Right ventricle myocardium inferior (tissue), 1 donor: ENCODE results near the gene UBE2I. TPM values are rescaled to one million over a fixed set of nuclear protein-coding genes. Genes with fewer than 3 reads are reported as not detected.
A peak's percentile ranks its signal among the peaks of the same experiment; 100 is the strongest.
"Not testable (repeated sequence)": the region's sequence is repeated elsewhere in the genome, so short reads cannot be mapped to it uniquely, and the experiment has no call there.

Experiments used
- ATAC-seq: fragments of 200-7000 bp; cut with Tn5 transposase; one replicate; pipeline ENCODE4 v1.9.1; 2020; ENCODE audit warnings: mild to moderate bottlenecking, moderate library complexity
- DNase-seq: peaks from one replicate; pipeline ENCODE4 v3.0.0; 2021; ENCODE audit errors: missing footprints
- intact Hi-C: fragments of 100-400 bp; cut with DNase I; formaldehyde crosslinking; loops from one replicate; pipeline ENCODE4 v1.11.0; 2022
- long read RNA-seq: library from polyadenylated mRNA; unstranded; transcript quantifications from one replicate; pipeline ENCODE4 v2.0.0, GENCODE V29; 2021
- total RNA-seq: library from RNA; stranded (reverse); fragmentation: NEBNext Ultra II Directional; extraction: Animal tissue kit (Norgen Biotek cat#: 25700); gene quantifications from one replicate; pipeline ENCODE4 v1.2.1, GENCODE V29; 2021
- donor health status: DM: no; HTN: yes; CAD: no; lungs with severe emphysema.

UBE2I gene
- 89.4 TPM for total RNA-seq
- long read RNA-seq, transcript UBE2I-203 (7 exons, 2,976 nt), result major isoform, 25 of 34 reads
- long read RNA-seq, partial matches to known transcripts, result 3 of 34 reads
- long read RNA-seq, other reads (novel, unspliced or antisense), result 5 of 34 reads

DNA sequence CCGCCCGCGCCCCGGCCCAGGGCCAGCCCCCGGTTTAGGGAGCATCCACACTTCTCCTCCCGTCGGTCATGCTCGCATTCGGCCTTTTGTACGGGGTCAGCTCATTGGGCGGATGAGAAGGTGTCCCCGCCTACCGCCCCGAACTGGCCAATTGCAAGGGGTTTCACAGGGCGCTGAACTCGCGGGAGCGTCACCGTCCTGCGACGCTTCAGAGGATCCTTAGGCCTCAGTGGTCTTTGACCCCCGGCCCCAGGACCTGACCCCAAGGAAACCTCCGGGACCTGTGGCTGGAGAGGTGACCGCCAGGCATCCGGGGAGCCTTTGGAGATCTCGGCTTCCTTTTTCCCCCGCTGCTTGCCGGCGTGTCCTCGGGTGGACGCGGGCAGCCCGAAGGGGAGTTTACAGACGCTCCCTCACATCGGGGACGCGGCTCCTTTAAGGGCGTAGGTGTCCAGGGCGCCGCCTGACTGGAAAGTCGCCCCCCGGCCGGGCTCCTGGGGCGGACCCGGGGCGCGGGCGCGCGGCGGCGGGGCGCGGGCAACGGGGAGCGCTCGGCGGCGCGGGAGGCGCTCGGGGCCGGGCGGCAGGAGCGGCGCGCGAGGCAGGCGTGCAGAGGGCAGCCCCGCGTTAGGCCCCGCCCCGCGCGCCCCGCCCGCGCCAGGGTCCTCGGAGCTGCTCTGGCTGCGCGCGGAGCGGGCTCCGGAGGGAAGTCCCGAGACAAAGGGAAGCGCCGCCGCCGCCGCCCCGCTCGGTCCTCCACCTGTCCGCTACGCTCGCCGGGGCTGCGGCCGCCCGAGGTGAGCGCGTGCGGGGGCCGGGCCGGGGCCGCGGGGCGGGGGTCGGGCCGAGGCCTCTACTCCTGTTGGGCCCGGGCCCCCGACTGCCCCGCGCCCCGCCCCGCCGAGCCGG lies at the start of gene UBE2I:
TSS of gene UBE2I (plus strand) at position 660 of the 909 bp plus-strand sequence. CDS start 4,395 bp downstream, outside the sequence.
- intact Hi-C loops, result loop anchor here (5.0 kb wide), 2 partner anchors 43 to 98 kb away; partner anchors contain the start of genes GNPTG and TSR3
- DNase-seq (peak; percentile 96), ATAC-seq (peak; percentile 90)

GRCh38 chr16:1259760-1260068 lies 49.7 kb upstream of the UBE2I start:
- intact Hi-C loops, result no loop called here
- no peak for DNase-seq
- no peak for ATAC-seq

GRCh38 chr16:1260101-1260680 lies 49.2 kb upstream of the UBE2I start:
- intact Hi-C loops, result no loop called here
- no peak for ATAC-seq
- no peak for DNase-seq

DNA sequence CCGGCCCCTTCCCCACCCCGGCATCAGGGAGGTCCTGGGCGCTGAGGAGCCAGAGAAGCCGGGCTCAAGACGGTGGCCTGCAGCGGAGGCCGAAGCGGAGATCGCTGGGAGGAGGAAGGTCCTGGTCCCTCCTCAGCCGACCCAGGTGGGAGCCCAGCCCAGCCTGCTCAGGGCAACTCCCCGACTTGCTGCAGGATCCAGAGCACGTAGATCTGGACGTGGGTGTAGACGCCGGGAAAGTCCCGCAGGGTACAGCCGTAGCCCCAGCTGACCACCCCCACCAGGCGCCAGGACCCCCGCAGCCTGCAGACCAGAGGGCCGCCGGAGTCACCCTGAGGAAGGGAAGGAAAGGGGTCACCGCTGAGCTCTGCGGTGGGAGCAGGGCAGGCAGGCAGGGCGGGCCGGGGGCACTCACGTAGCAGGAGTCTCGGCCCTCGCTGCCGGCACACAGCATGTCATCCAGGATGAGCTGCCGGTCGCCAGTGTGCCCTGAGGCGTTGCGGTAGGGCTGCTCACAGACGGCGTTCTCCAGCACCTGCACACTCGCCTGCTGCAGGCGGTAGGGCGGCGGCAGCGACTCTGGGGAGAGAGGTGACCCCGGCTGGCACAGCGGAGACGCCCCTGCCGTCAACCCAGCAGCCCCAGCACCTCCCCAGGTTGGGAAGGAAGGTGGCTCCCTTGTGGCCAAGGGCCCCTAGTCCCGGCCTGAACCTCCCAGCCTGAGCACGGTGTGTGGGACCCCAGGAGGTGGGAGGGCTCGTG lies 48.1 kb upstream of the UBE2I start:
- ATAC-seq, result no peak
- DNase-seq, result no peak
- intact Hi-C loops, result no loop called here

GRCh38 chr16:1262210-1262845 lies 47.1 kb upstream of the UBE2I start:
- DNase-seq (no peak), ATAC-seq (no peak)
- intact Hi-C loops, result no loop called here

- intact Hi-C loops, result no loop called here
- DNase-seq (no peak), ATAC-seq (no peak)
Measured at GRCh38 chr16:1262846-1263221, 46.6 kb upstream of the UBE2I start.

DNA sequence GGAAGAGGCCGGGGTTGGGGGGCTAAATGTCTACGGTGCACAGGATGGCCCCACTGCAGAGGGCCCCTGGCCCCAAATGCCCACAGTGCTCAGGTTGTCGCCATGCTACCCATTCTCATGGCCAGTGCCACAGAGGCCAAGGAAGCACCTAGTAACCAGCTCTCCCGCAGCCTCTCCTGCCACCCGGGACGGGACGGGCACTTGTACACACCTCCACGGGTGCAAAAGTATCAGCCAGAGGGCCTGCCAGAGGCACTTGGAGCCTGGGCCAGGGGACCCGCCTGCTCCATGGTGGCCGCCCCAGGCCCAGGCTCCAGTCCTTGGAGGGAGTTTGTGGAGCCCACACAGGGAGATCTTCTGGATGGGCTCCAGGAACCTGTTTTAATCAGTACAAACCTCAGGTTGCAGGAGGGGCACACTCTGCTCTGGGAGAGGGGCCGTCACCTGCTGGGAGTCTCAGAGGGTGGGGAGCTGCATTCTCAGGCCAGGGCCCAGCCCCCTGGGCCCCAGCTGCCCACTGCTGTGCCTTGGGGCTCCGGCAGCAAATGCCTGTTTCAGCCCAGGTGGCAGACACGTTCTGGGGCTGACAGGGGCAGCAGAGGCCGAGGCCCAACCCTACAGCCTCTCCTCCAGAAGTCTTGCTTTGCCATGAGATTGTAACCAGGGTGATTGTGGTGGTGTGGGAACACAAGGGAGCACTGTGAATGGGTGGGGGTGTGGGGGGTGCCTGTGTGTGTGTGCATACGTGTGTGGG lies 45.7 kb upstream of the UBE2I start:
- ATAC-seq (no peak), DNase-seq (no peak)
- intact Hi-C loops, result no loop called here

GRCh38 chr16:1264345-1265089 lies 44.9 kb upstream of the UBE2I start:
- no peak for ATAC-seq
- intact Hi-C loops, result no loop called here
- no peak for DNase-seq

- intact Hi-C loops, result no loop called here
- DNase-seq, result peak; percentile 22
- ATAC-seq, result no peak
Measured at GRCh38 chr16:1265090-1265630, 44.3 kb upstream of the UBE2I start.

- intact Hi-C loops, result no loop called here
- peak; percentile 23 for DNase-seq
- ATAC-seq, result no peak
Measured at GRCh38 chr16:1265826-1266225, 43.6 kb upstream of the UBE2I start.

GRCh38 chr16:1269418-1269817 lies 40.0 kb upstream of the UBE2I start:
- ATAC-seq, intact Hi-C loops, DNase-seq: not testable (repeated sequence)

GRCh38 chr16:1271380-1271723 lies 38.1 kb upstream of the UBE2I start:
- intact Hi-C loops, result no loop called here
- no peak for ATAC-seq
- DNase-seq, result no peak

GRCh38 chr16:1271724-1272413 lies 37.6 kb upstream of the UBE2I start:
- peak; percentile 49 for DNase-seq
- ATAC-seq, intact Hi-C loops: not testable (repeated sequence)

- DNase-seq, result peak; percentile 47
- intact Hi-C loops, result no loop called here
- ATAC-seq, result no peak
Measured at GRCh38 chr16:1272453-1273198, 36.8 kb upstream of the UBE2I start.

DNA sequence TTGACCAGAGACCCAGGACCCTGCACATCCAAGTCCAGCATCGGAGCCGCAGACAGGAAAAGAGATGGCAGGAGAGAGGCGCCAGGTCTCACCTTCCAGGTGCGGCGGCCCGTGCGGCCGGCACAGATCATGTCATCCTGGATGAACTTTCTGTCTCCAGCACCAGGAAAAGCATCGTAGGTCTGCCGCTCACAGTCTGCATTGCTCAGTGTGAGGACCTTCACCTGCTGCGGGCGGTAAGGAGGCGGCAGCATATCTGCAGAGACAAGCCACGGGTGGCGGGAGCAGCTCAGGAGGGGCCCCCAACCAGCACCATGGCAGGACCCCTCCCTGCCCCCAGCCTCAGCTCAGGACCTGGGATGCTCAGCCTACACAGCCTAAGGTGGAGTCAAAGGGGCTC lies 35.6 kb upstream of the UBE2I start:
- ATAC-seq, result no peak
- intact Hi-C loops, result no loop called here

DNA sequence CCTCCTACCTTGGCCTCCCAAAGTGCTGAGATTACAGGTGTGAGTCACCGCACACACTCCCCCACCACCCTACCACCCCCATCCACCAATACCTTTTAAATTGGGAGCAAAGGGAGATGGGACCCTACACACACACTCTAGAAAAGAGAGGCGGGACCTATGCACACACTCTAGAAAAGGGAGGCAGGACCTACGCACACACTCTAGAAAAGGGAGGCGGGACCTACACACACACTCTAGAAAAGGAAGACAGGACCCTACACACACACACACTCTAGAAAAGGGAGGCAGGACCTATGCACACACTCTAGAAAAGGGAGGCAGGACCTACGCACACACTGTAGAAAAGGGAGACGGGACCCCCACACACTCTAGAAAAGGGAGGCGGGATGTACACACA lies 34.7 kb upstream of the UBE2I start:
- DNase-seq (no peak), ATAC-seq (no peak)
- intact Hi-C loops, result no loop called here

More for the DNA sequence above, 35.6 kb upstream of the UBE2I start:
- DNase-seq, result peak; percentile 44
